OCI-LY7 (cell line): ENCODE data around the gene SLAMF8.

ENCODE experiments used
- EZH2phosphoT487 ChIP-seq: fragments of 200-600 bp; sonication (generic); IDR thresholded peaks from 2 replicates; pipeline ENCODE4 v1.6.1; 2018; ENCODE audit warnings: low read depth, borderline replicate concordance, mild to moderate bottlenecking, mixed run types, antibody characterized with exemption, low read length, moderate library complexity, mixed read lengths
- TF ChIP-seq, protein P1 (sequence below): fragments of 200-600 bp; sonication (generic); conservative IDR thresholded peaks from 2 replicates; pipeline ENCODE4 v1.5.1; 2014; ENCODE audit warnings: mild to moderate bottlenecking, antibody characterized with exemption, low read length, moderate library complexity, mixed read lengths

DNA sequence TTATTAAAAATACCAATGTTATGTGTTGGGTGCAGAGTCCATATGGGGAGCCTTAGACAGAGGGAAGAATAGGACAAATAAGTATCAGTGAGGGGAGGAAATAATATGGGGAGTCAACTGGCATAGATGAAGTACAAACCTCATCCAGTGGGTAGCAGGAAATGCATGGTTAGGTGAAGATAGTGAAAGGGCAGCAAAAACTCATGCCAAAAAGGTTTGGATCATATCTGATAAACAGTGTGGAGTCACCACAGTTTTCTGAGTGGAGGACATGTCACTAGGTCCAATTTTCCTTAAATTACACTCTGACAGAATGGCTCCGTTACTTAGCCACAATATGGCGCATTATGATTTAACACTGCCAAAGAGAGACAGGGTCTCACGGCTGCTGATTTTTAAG lies 35.6 kb upstream of the SLAMF8 start:
- TF ChIP-seq, protein P1, sequence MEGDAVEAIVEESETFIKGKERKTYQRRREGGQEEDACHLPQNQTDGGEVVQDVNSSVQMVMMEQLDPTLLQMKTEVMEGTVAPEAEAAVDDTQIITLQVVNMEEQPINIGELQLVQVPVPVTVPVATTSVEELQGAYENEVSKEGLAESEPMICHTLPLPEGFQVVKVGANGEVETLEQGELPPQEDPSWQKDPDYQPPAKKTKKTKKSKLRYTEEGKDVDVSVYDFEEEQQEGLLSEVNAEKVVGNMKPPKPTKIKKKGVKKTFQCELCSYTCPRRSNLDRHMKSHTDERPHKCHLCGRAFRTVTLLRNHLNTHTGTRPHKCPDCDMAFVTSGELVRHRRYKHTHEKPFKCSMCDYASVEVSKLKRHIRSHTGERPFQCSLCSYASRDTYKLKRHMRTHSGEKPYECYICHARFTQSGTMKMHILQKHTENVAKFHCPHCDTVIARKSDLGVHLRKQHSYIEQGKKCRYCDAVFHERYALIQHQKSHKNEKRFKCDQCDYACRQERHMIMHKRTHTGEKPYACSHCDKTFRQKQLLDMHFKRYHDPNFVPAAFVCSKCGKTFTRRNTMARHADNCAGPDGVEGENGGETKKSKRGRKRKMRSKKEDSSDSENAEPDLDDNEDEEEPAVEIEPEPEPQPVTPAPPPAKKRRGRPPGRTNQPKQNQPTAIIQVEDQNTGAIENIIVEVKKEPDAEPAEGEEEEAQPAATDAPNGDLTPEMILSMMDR, result no peak
- no peak for TF ChIP-seq EZH2phosphoT487
